Calu3 (cell line): ENCODE data around the gene CLDND2. TPM values are rescaled to one million over a fixed set of nuclear protein-coding genes. Genes with fewer than 3 reads are reported as not detected.
"Not testable (repeated sequence)": the region's sequence is repeated elsewhere in the genome, so short reads cannot be mapped to it uniquely, and the experiment has no call there.

Experiments used
- BruUV-seq: library from RNA; stranded (reverse); fragments of 400-500 nt; replicated peaks from 2 replicates; lab custom pipeline; 2021; lab: Mats Ljungman, UMichigan
- CTCF ChIA-PET: fragments of 300-600 bp; sonication (Branson Sonifier 250); formaldehyde crosslinking; loops from one replicate; lab custom pipeline; 2022; ENCODE audit warnings: antibody characterized with exemption; lab: Charles Lee
- DNase-seq: peaks from one replicate; pipeline ENCODE4 v3.0.0; 2022
- H3K27ac Mint-ChIP-seq: one replicate; pipeline ENCODE4 v1.8.0; 2022; ENCODE audit warnings: mixed read lengths; ENCODE audit not compliant: unreplicated experiment
- H3K27me3 Mint-ChIP-seq: one replicate; pipeline ENCODE4 v1.8.0; 2022; ENCODE audit warnings: mixed read lengths; ENCODE audit not compliant: unreplicated experiment
- H3K36me3 Mint-ChIP-seq: one replicate; pipeline ENCODE4 v1.8.0; 2022; ENCODE audit warnings: mild to moderate bottlenecking, moderate library complexity, mixed read lengths; ENCODE audit not compliant: insufficient read depth, unreplicated experiment
- H3K4me1 Mint-ChIP-seq: one replicate; pipeline ENCODE4 v1.8.0; 2022; ENCODE audit warnings: mild to moderate bottlenecking, low read depth, mixed read lengths; ENCODE audit not compliant: unreplicated experiment
- H3K4me3 Mint-ChIP-seq: one replicate; pipeline ENCODE4 v1.8.0; 2022; ENCODE audit warnings: mild to moderate bottlenecking, low read depth, moderate library complexity, mixed read lengths; ENCODE audit not compliant: unreplicated experiment
- H3K9me3 Mint-ChIP-seq: one replicate; pipeline ENCODE4 v1.8.0; 2022; ENCODE audit warnings: low read depth, mixed read lengths; ENCODE audit not compliant: unreplicated experiment
- intact Hi-C: fragments of 100-400 bp; cut with micrococcal nuclease; formaldehyde crosslinking; loops from one replicate; pipeline ENCODE4 v1.10.0; 2022; ENCODE audit not compliant: unreplicated experiment
- total RNA-seq: library from RNA; stranded (reverse); gene quantifications from 2 replicates; pipeline ENCODE4 v1.2.3, GENCODE V29; 2022
- TF ChIP-seq, protein P1 (sequence below): fragments of 200-600 bp; IDR thresholded peaks from one replicate; pipeline ENCODE4 v1.8.0; 2022; ENCODE audit warnings: antibody characterized with exemption; ENCODE audit not compliant: unreplicated experiment

CLDND2 gene
- total RNA-seq, 1 experiment from 2014 or later, result 1.2 TPM

DNA sequence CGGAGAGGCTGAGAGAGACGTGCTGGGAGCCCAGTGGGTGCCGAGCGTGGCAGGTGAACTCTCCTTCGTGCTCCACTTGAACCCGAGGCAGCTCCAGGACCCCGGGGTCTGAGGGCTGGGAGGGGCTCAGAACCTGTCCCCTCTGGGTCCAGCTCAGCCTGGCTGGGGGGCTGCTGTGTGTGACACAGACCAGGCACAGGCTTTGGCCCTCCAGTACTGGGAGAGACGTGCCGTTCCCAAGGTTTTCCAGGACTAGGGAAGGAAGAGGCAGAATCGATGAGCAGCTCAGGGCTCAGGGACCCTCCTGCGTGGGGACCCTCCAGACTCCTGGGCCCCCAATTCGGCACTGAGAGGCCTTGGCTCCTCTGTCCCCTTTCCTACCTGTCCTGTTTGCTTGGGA is 46.4 kb upstream of the CLDND2 start:
- Mint-ChIP-seq H3K36me3 (no peaks in the 10 kb centered on the region), H3K4me1 (no peaks in the 10 kb centered on the region), H3K9me3 (no peaks in the 10 kb centered on the region), H3K27me3 (peaks cover 89% of the 10 kb centered on the region), H3K4me3 (no peak overlapping the region), H3K27ac (no peak overlapping the region)
- intact Hi-C loops, result no loop called here
- TF ChIP-seq, protein P1, sequence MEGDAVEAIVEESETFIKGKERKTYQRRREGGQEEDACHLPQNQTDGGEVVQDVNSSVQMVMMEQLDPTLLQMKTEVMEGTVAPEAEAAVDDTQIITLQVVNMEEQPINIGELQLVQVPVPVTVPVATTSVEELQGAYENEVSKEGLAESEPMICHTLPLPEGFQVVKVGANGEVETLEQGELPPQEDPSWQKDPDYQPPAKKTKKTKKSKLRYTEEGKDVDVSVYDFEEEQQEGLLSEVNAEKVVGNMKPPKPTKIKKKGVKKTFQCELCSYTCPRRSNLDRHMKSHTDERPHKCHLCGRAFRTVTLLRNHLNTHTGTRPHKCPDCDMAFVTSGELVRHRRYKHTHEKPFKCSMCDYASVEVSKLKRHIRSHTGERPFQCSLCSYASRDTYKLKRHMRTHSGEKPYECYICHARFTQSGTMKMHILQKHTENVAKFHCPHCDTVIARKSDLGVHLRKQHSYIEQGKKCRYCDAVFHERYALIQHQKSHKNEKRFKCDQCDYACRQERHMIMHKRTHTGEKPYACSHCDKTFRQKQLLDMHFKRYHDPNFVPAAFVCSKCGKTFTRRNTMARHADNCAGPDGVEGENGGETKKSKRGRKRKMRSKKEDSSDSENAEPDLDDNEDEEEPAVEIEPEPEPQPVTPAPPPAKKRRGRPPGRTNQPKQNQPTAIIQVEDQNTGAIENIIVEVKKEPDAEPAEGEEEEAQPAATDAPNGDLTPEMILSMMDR, result no peak
- CTCF ChIA-PET, result no interaction called here
- no peak for DNase-seq
- no TSS peak for BruUV-seq

DNA sequence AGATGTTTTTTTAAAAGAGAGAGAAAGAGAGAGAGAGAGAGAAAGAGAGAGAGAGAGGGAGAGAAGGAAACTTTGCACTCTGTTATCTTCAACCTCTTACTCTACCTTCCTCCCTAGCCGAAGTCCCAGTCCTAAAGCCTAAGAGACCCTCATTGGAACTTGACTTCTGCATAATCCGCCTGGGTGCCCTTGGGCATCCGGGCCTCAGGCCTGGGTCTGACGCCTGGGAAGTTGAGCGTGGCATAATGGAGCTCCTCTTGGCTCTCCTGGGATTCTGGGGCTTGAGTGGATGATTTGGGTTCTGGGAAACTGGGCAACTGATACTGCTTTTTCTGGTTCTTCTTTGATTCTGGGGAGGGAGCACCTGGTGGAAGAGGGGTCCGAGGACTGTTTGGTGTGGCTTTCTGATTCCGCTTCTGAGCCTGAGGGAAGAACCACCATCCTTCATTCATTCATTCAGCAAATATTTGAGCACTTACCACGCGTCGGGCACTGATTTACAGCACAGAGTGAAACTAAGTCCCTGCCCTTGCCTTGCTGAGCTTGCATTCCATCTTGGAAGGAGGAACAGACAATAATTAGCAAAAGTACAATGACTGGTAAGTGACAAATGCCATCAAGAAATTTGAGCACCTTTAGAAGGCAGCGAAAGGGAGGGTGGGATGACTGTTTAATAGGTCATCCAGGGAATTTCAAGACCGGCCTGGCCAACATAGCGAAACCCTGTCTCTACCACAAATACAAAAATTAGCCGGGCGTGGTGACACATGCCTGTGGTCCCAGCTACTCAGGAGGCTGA is 42.3 kb upstream of the CLDND2 start:
- no peak for DNase-seq
- TF ChIP-seq, protein P1, result no peak
- H3K9me3 Mint-ChIP-seq, result peaks cover 3% of the 10 kb centered on the region
- H3K27me3 Mint-ChIP-seq, result peaks cover 67% of the 10 kb centered on the region
- no TSS peak for BruUV-seq
- no peak overlapping the region for H3K27ac Mint-ChIP-seq
- intact Hi-C loops, result no loop called here
- CTCF ChIA-PET, result interaction anchor here (0.7 kb wide), 1 partner anchor 31 kb away, joined by 3 read pairs; no protein-coding TSS in a partner anchor
- H3K36me3 Mint-ChIP-seq, result no peaks in the 10 kb centered on the region
- H3K4me3 Mint-ChIP-seq, result no peak overlapping the region
- H3K4me1 Mint-ChIP-seq, result no peaks in the 10 kb centered on the region

DNA sequence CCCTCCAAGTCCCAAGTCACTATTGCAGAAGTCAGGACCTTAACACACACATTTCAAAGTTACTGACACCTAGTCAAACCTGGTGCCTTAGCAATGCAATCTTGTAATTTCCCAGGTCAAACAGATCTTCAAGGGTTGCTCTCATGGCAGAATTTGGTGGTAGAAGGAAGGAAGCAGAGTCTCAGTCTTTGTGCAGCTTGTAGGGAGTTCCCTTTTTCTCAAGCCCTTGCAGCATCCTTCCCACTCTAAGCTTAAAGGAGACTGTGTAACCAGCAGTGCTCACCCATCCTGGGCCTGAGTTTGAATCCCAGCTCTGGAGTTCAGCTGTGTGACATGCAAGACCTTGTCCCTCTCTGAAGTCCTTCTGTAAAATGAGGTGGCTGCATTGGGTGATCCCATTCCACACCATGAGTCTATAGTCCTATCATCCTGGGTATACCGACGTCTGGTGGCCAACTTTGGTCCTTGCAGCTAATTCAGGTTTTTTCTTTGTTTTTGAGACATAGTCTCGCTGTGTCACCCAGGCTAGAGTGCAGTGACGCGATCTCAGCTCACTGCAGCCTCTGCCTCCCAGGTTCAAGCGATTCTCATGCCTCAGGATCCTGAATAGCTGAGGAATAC is 38.8 kb upstream of the CLDND2 start:
- Mint-ChIP-seq H3K4me3 (no peak overlapping the region), H3K27me3 (peaks cover 33% of the 10 kb centered on the region), H3K36me3 (no peaks in the 10 kb centered on the region), H3K9me3 (peaks cover 12% of the 10 kb centered on the region), H3K27ac (no peak overlapping the region), H3K4me1 (no peaks in the 10 kb centered on the region)
- no TSS peak for BruUV-seq
- TF ChIP-seq, protein P1, result peak; percentile 51
- intact Hi-C loops, result loop anchor here (1.0 kb wide), 1 partner anchor 68 kb away; no protein-coding TSS in a partner anchor
- peak; percentile 57 for DNase-seq
- CTCF ChIA-PET, result interaction anchor here (1.0 to 1.8 kb wide), 5 partner anchors 9 to 68 kb away, joined by 3 to 13 read pairs (median 8); partner anchors contain the start of gene VSIG10L

DNA sequence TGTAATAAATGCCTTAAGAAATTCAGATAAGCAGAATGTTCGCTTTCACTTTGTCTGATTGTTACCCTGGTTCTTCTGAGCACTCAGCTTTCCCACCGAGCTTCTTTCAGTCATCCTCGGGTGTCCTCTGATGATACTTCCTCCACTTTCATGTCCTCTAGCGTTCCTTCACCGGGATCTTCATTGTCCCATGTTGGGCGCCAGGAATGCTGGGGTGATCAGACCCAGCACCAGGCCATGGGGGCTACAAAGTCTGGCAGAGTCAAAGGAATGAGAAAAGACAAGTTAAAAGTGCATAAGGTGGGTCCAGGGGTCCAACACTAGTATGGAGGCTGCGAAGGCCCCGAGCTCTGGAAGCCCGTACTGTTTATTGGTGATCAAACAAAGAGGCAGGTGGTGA is 33.3 kb upstream of the CLDND2 start:
- TF ChIP-seq, protein P1, result no peak
- no peak for DNase-seq
- CTCF ChIA-PET, result no interaction called here
- no TSS peak for BruUV-seq
- Mint-ChIP-seq H3K27ac (no peak overlapping the region), H3K36me3 (no peaks in the 10 kb centered on the region), H3K4me3 (no peak overlapping the region), H3K27me3 (no peaks in the 10 kb centered on the region), H3K4me1 (no peaks in the 10 kb centered on the region), H3K9me3 (peaks cover 21% of the 10 kb centered on the region)
- intact Hi-C loops, result no loop called here

DNA sequence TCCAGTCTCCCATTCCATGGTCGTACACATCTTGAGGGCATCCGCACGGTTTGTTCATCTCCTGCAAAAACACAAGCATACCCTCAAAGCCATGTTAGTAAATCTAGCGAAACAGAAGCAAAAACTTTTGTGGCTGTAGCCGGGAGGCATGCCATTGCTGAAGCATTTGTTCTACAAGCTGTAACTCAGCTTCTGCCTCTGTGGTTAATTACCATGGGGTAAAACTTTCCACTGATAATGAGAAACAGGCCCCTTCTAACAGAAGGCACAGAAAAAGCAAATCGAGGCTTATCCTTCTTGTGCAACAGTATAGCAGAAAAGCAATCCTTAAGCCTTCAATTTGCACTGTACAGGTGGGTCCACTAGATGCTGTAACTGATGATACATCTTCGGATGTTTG is 31.1 kb upstream of the CLDND2 start:
- DNase-seq, BruUV-seq, H3K27ac Mint-ChIP-seq, H3K4me3 Mint-ChIP-seq, intact Hi-C loops, H3K36me3 Mint-ChIP-seq, H3K4me1 Mint-ChIP-seq, H3K27me3 Mint-ChIP-seq: not testable (repeated sequence)
- H3K9me3 Mint-ChIP-seq, result peaks cover 19% of the 10 kb centered on the region
- CTCF ChIA-PET, result interaction anchor here (1.8 kb wide), 1 partner anchor 7 kb away, joined by 13 read pairs; no protein-coding TSS in a partner anchor
